NOMO-1 treated with DMSO at 0.1 percent for 48 hours (cell line): ENCODE data around the gene PPT1.
"Not testable (repeated sequence)": the region's sequence is repeated elsewhere in the genome, so short reads cannot be mapped to it uniquely, and the experiment has no call there.

Experiments used
- DNase-seq: peaks from one replicate; lab custom pipeline; 2025; ENCODE audit not compliant: unreplicated experiment; lab: John Stamatoyannopoulos, UW

PPT1 gene

GRCh38 chr1:40057310-40058030, 39.6 kb downstream of the PPT1 start:
- DNase-seq: no peak

GRCh38 chr1:40056519-40057309, 40.3 kb downstream of the PPT1 start:
- no peak for DNase-seq

- no peak for DNase-seq
Observed at GRCh38 chr1:40053138-40053887, 43.7 kb downstream of the PPT1 start.

- peak; percentile 87 for DNase-seq
Observed at GRCh38 chr1:40050863-40051262, 46.2 kb downstream of the PPT1 start.

- DNase-seq: no peak
Observed at GRCh38 chr1:40049725-40050124, 47.3 kb downstream of the PPT1 start.

- DNase-seq: no peak
Observed at GRCh38 chr1:40047769-40048168, 49.3 kb downstream of the PPT1 start.

GRCh38 chr1:40047276-40047675, 49.8 kb downstream of the PPT1 start:
- no peak for DNase-seq

- no peak for DNase-seq
Observed at GRCh38 chr1:40045766-40046165, 51.3 kb downstream of the PPT1 start.

GRCh38 chr1:40045182-40045581, 51.9 kb downstream of the PPT1 start:
- no peak for DNase-seq

- no peak for DNase-seq
Observed at GRCh38 chr1:40044110-40044509, 52.9 kb downstream of the PPT1 start.

GRCh38 chr1:40042341-40042740, 54.7 kb downstream of the PPT1 start:
- DNase-seq: no peak

GRCh38 chr1:40041466-40041838, 55.6 kb downstream of the PPT1 start:
- DNase-seq: no peak

- DNase-seq: peak; percentile 96
Observed at GRCh38 chr1:40040511-40041465, 56.3 kb downstream of the PPT1 start, which contains the start of gene CAP1. Gene CAP1 (plus strand): TSS chr1:40040729. CDS start chr1:40059347, 18,618 bp downstream.

GRCh38 chr1:40039757-40040510, 57.1 kb downstream of the PPT1 start:
- DNase-seq: peak; percentile 96

- DNase-seq: peak; percentile 84
Observed at GRCh38 chr1:40039245-40039756, 57.8 kb downstream of the PPT1 start.

GRCh38 chr1:40038697-40039096, 58.4 kb downstream of the PPT1 start:
- peak; percentile 68 for DNase-seq

- DNase-seq: not testable (repeated sequence)
Observed at GRCh38 chr1:40037254-40037653, 59.8 kb downstream of the PPT1 start.

GRCh38 chr1:40036574-40036973, 60.5 kb downstream of the PPT1 start:
- peak; percentile 36 for DNase-seq

GRCh38 chr1:40034869-40035268, 62.2 kb downstream of the PPT1 start:
- peak; percentile 27 for DNase-seq
